HepG2 (cell line): Measurements from ENCODE around the gene CHIC2. TPM values are rescaled to one million over a fixed set of nuclear protein-coding genes. Genes with fewer than 3 reads are reported as not detected.

Source experiments
- ATAC-seq: fragments of 200-7000 bp; cut with Tn5 transposase; 3 replicates; pipeline ENCODE4 v1.9.1; 2020; ENCODE audit warnings: mild to moderate bottlenecking, moderate library complexity
- BruUV-seq: library from RNA; stranded (reverse); fragments of 400-500 nt; replicated peaks from 2 replicates; lab custom pipeline; 2021; lab: Mats Ljungman, UMichigan
- CTCF ChIA-PET: fragments of 300-600 bp; formaldehyde crosslinking; extraction: SDS; loops from one replicate; lab custom pipeline; 2021; ENCODE audit warnings: low total read pairs, inconsistent platforms, low intra/inter-chr PET ratio; lab: Yijun Ruan, JAX
- POLR2A ChIA-PET: fragments of 350-600 bp; sonication (Branson Sonifier 250); formaldehyde crosslinking; loops from one replicate; lab custom pipeline; 2020; ENCODE audit warnings: antibody characterized with exemption, inconsistent platforms; lab: Yijun Ruan, JAX
- DNase-seq: peaks from one replicate; pipeline ENCODE4 v3.0.0-alpha.2; 2015; ENCODE audit warnings: low spot score
- FAIRE-seq: peaks from 3 replicates; lab custom pipeline; 2011; peaks lifted over from hg19 to GRCh38; lab: Jason Lieb, UNC
- H2AFZ ChIP-seq: one replicate; pipeline ENCODE4 v1.6.1; 2011; ENCODE audit warnings: low read length, inconsistent platforms
- H3K27ac ChIP-seq: fragments of 300-600 bp; 3 replicates; pipeline ENCODE4 v1.8.0; 2011; ENCODE audit warnings: mixed run types, mild to moderate bottlenecking, mixed read lengths, low read length, inconsistent platforms; ENCODE audit not compliant: insufficient read depth; ENCODE audit errors: extremely low read length
- H3K27me3 ChIP-seq, 2 experiments: fragments of 200-600 bp in 1 of 2; 2 replicates in 1 of 2; 3 replicates in 1 of 2; pipeline versions ENCODE4 v1.6.0 to v1.8.0; 2011; ENCODE audit warnings: low read length in 2 of 2, mild to moderate bottlenecking in 2 of 2, moderate library complexity in 2 of 2, inconsistent platforms in 1 of 2; ENCODE audit not compliant: insufficient read depth in 2 of 2, control insufficient read depth in 1 of 2
- H3K36me3 ChIP-seq, 2 experiments: fragments of 200-600 bp in 1 of 2; replicated peaks in 1 of 2; 2 replicates in 1 of 2; 3 replicates in 1 of 2; pipeline versions ENCODE4 v1.5.1 to v1.8.0; 2011; ENCODE audit warnings: low read length in 2 of 2, inconsistent platforms in 1 of 2; ENCODE audit not compliant: insufficient read depth in 2 of 2, control insufficient read depth in 1 of 2
- H3K4me1 ChIP-seq: 2 replicates; pipeline ENCODE4 v1.5.1; 2012; ENCODE audit warnings: low read length, inconsistent platforms; ENCODE audit not compliant: insufficient read depth
- H3K4me2 ChIP-seq: 2 replicates; pipeline ENCODE4 v1.6.0; 2011; ENCODE audit warnings: low read depth, low read length, inconsistent platforms
- H3K4me3 ChIP-seq, 3 experiments: fragments of 200-600 bp in 1 of 3; sonication (generic), shearing (Covaris generic) in 1 of 3; replicated peaks in 1 of 3; 2 replicates each; pipeline ENCODE4 v1.5.1; 2011 to 2016; ENCODE audit warnings: low read length in 3 of 3, inconsistent platforms in 2 of 3, low read depth in 2 of 3, mild to moderate bottlenecking in 2 of 3, control low read depth in 1 of 3, mixed read lengths in 1 of 3; ENCODE audit not compliant: insufficient read depth in 1 of 3
- H3K79me2 ChIP-seq: one replicate; pipeline ENCODE4 v1.6.1; 2011; ENCODE audit warnings: low read length, inconsistent platforms; ENCODE audit not compliant: insufficient read depth
- H3K9ac ChIP-seq: 2 replicates; pipeline ENCODE4 v1.6.0; 2011; ENCODE audit warnings: mild to moderate bottlenecking, low read depth, low read length, inconsistent platforms; ENCODE audit not compliant: insufficient read depth
- H3K9me3 ChIP-seq: 2 replicates; pipeline ENCODE4 v1.5.1; 2012; ENCODE audit warnings: mild to moderate bottlenecking, low read length
- H4K20me1 ChIP-seq: 2 replicates; pipeline ENCODE4 v1.6.0; 2011; ENCODE audit warnings: inconsistent platforms, mild to moderate bottlenecking, low read length, moderate library complexity; ENCODE audit not compliant: insufficient read depth
- FOXO1 ChIP-seq: sonication (generic); formaldehyde crosslinking; IDR thresholded peaks from 2 replicates; pipeline ENCODE4 v1.4.0; 2020; ENCODE audit warnings: missing genetic modification reagents
- NCOA1 ChIP-seq: sonication (generic); formaldehyde crosslinking; IDR thresholded peaks from 2 replicates; pipeline ENCODE4 v1.9.0; 2021; ENCODE audit warnings: missing genetic modification reagents
- SIN3A ChIP-seq: IDR thresholded peaks from 2 replicates; pipeline ENCODE4 v1.6.1; 2011; ENCODE audit warnings: low read depth, mild to moderate bottlenecking, control low read depth, low read length, borderline replicate concordance
- SOX5 ChIP-seq: IDR thresholded peaks from 2 replicates; pipeline ENCODE4 v1.6.1; 2016; ENCODE audit warnings: borderline replicate concordance
- SRF ChIP-seq: IDR thresholded peaks from 2 replicates; pipeline ENCODE4 v1.6.1; 2011; ENCODE audit warnings: mild to moderate bottlenecking, low read depth, low read length, moderate library complexity
- STAT5B ChIP-seq: sonication (generic); formaldehyde crosslinking; IDR thresholded peaks from 2 replicates; pipeline ENCODE4 v1.4.0; 2020; ENCODE audit warnings: missing genetic modification reagents
- TBP ChIP-seq: sonication (generic); formaldehyde crosslinking; IDR thresholded peaks from 2 replicates; pipeline ENCODE4 v1.5.0; 2020; ENCODE audit warnings: missing genetic modification reagents
- TFDP2 ChIP-seq: sonication (generic); formaldehyde crosslinking; IDR thresholded peaks from 2 replicates; pipeline ENCODE4 v1.4.0; 2020; ENCODE audit warnings: missing genetic modification reagents
- TOPORS ChIP-seq: sonication (generic); formaldehyde crosslinking; IDR thresholded peaks from 2 replicates; pipeline ENCODE4 v1.8.0; 2023; ENCODE audit warnings: mild to moderate bottlenecking, missing genetic modification reagents
- ZNF10 ChIP-seq: sonication (generic); formaldehyde crosslinking; IDR thresholded peaks from 2 replicates; pipeline ENCODE4 v1.4.0; 2020; ENCODE audit warnings: mild to moderate bottlenecking, low read depth, missing genetic modification reagents, borderline replicate concordance
- ZNF251 ChIP-seq: sonication (generic); formaldehyde crosslinking; IDR thresholded peaks from 2 replicates; pipeline ENCODE4 v1.9.0; 2021; ENCODE audit warnings: mild to moderate bottlenecking, missing genetic modification reagents
- ZNF382 ChIP-seq: sonication (generic); formaldehyde crosslinking; IDR thresholded peaks from 2 replicates; pipeline ENCODE4 v1.5.0; 2020; ENCODE audit warnings: missing genetic modification reagents, mild to moderate bottlenecking, borderline replicate concordance
- ZNF629 ChIP-seq: sonication (generic); formaldehyde crosslinking; conservative IDR thresholded peaks from 2 replicates; pipeline ENCODE4 v1.5.0; 2020; ENCODE audit warnings: missing genetic modification reagents
- ZXDC ChIP-seq: sonication (generic); formaldehyde crosslinking; IDR thresholded peaks from 2 replicates; pipeline ENCODE4 v1.5.0; 2020; ENCODE audit warnings: mild to moderate bottlenecking, missing genetic modification reagents
- WGBS: methylation state at CpG from one replicate; pipeline ENCODE4 v1.1.6; 2017; ENCODE audit warnings: low lambda C conversion rate; 5-methylcytosine and 5-hydroxymethylcytosine counted together
- in situ Hi-C: cut with HindIII; loops from 2 replicates; pipeline ENCODE4 v1.10.0; 2017; ENCODE audit warnings: low pct_unique_long_range_greater_than_20kb; ENCODE audit not compliant: extremely low pct_ligation_motif_present
- intact Hi-C: fragments of 100-400 bp; cut with micrococcal nuclease; formaldehyde crosslinking; loops from one replicate; pipeline ENCODE4 v1.10.0; 2022; ENCODE audit not compliant: unreplicated experiment
- polyA plus RNA-seq, 8 experiments: library from polyadenylated mRNA; depleted of rRNA in 3 of 8; stranded (reverse) in 7 of 8; unstranded in 1 of 8; fragments of >200 nt; fragmentation: Illumina TruSeq in 4 of 8; extraction: Trizol in 4 of 8; gene quantifications; 2 replicates each; pipeline versions ENCODE4 v1.2.1 to v1.2.3, GENCODE V29; 2011 to 2016; ENCODE audit warnings: low read depth in 4 of 8, missing spikeins in 1 of 8, mixed read lengths in 1 of 8; ENCODE audit not compliant: insufficient read depth in 1 of 8
- total RNA-seq, 5 experiments: library from RNA; depleted of rRNA; stranded (reverse); fragments of >200 nt; fragmentation: Illumina TruSeq; extraction: Trizol; gene quantifications; 2 replicates each; pipeline ENCODE4 v1.2.3, GENCODE V29; 2016; ENCODE audit warnings: low read depth in 1 of 5
- TF ChIP-seq, protein P1 (sequence below): sonication (generic); formaldehyde crosslinking; IDR thresholded peaks from 2 replicates; pipeline ENCODE4 v1.5.0; 2020; ENCODE audit warnings: mild to moderate bottlenecking, missing genetic modification reagents
- TF ChIP-seq, protein P2 (sequence below): IDR thresholded peaks from 2 replicates; pipeline ENCODE4 v1.6.1; 2016; ENCODE audit warnings: missing genetic modification reagents, missing compliant biosample characterization
- TF ChIP-seq, protein P3 (sequence below): sonication (generic); formaldehyde crosslinking; IDR thresholded peaks from 2 replicates; pipeline ENCODE4 v1.4.0; 2020; ENCODE audit warnings: missing genetic modification reagents, borderline replicate concordance

CHIC2 gene
- total and polyA plus RNA-seq, 2 of the 13 experiments (the other 11 are each of a cell fraction or from before 2014, with no cell fraction given) = 10.0 to 17.2 TPM

DNA sequence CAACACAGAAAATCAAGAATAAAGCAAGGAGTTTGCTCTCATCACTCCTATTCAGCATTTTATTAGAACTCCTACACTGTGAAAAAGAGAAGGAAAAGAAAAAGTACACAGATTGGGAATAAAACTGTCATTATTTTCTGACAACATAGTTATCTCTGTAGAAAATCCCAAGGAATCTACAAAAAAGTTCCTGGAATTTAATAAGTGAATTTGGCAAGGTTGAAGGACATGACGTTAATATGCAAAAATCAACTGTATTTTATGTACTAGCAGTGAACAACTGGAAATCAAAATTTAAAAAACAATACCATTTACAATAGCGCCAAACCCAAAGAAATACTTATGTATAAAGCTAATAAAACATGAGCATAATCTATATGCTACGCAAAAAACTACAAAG, 26.3 kb downstream of the CHIC2 start:
- Histone ChIP-seq H3K27ac (no peak overlapping the region), H3K4me2 (no peak overlapping the region), H4K20me1 (peaks cover 4% of the 10 kb centered on the region; the same call in 1 of the 2 replicates), H3K36me3 (peaks cover 0 to 8% of the 10 kb centered on the region in 2 experiments; a peak in 2 of 5 replicates), H3K27me3 (no peaks in the 10 kb centered on the region), H3K9ac (no peak overlapping the region), H2AFZ (no peak overlapping the region), H3K9me3 (no peaks in the 10 kb centered on the region), H3K79me2 (no peaks in the 10 kb centered on the region), H3K4me1 (no peaks in the 10 kb centered on the region), H3K4me3 (no peak overlapping the region)
- in situ Hi-C loops (no loop called here), intact Hi-C loops (no loop called here)
- no TSS peak for BruUV-seq
- ATAC-seq = no peak
- ChIA-PET POLR2A (no interaction called here), CTCF (no interaction called here)
- FAIRE-seq = no peak
- 91% methylated on average over 3 of the region's 3 CpGs for WGBS
- DNase-seq = no peak
- TF ChIP-seq ZNF629 (CRISPR knock-in tag) = no peak
- no peak for TF ChIP-seq ZXDC (CRISPR knock-in tag)
- no peak for TF ChIP-seq ZNF10 (CRISPR knock-in tag)
- TF ChIP-seq, protein P1, sequence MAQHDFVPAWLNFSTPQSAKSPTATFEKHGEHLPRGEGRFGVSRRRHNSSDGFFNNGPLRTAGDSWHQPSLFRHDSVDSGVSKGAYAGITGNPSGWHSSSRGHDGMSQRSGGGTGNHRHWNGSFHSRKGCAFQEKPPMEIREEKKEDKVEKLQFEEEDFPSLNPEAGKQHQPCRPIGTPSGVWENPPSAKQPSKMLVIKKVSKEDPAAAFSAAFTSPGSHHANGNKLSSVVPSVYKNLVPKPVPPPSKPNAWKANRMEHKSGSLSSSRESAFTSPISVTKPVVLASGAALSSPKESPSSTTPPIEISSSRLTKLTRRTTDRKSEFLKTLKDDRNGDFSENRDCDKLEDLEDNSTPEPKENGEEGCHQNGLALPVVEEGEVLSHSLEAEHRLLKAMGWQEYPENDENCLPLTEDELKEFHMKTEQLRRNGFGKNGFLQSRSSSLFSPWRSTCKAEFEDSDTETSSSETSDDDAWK (CRISPR knock-in tag) = no peak
- no peak for TF ChIP-seq TBP (CRISPR knock-in tag)
- TF ChIP-seq NCOA1 (CRISPR knock-in tag) = no peak
- TF ChIP-seq TFDP2 (CRISPR knock-in tag) = no peak
- no peak for TF ChIP-seq SRF
- TF ChIP-seq, protein P2, sequence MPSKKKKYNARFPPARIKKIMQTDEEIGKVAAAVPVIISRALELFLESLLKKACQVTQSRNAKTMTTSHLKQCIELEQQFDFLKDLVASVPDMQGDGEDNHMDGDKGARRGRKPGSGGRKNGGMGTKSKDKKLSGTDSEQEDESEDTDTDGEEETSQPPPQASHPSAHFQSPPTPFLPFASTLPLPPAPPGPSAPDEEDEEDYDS (CRISPR knock-in tag) = no peak
- no peak for TF ChIP-seq SIN3A
- TF ChIP-seq TOPORS (CRISPR knock-in tag) = no peak
- no peak for TF ChIP-seq STAT5B (CRISPR knock-in tag)
- TF ChIP-seq FOXO1 = no peak
- TF ChIP-seq ZNF382 (CRISPR knock-in tag) = no peak
- TF ChIP-seq, protein P3, sequence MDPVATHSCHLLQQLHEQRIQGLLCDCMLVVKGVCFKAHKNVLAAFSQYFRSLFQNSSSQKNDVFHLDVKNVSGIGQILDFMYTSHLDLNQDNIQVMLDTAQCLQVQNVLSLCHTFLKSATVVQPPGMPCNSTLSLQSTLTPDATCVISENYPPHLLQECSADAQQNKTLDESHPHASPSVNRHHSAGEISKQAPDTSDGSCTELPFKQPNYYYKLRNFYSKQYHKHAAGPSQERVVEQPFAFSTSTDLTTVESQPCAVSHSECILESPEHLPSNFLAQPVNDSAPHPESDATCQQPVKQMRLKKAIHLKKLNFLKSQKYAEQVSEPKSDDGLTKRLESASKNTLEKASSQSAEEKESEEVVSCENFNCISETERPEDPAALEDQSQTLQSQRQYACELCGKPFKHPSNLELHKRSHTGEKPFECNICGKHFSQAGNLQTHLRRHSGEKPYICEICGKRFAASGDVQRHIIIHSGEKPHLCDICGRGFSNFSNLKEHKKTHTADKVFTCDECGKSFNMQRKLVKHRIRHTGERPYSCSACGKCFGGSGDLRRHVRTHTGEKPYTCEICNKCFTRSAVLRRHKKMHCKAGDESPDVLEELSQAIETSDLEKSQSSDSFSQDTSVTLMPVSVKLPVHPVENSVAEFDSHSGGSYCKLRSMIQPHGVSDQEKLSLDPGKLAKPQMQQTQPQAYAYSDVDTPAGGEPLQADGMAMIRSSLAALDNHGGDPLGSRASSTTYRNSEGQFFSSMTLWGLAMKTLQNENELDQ (CRISPR knock-in tag) = no peak
- no peak for TF ChIP-seq ZNF251 (CRISPR knock-in tag)
- no peak for TF ChIP-seq SOX5 (CRISPR knock-in tag)
